Measurements from ENCODE around the gene MACROD2.

Gene MACROD2

DNA sequence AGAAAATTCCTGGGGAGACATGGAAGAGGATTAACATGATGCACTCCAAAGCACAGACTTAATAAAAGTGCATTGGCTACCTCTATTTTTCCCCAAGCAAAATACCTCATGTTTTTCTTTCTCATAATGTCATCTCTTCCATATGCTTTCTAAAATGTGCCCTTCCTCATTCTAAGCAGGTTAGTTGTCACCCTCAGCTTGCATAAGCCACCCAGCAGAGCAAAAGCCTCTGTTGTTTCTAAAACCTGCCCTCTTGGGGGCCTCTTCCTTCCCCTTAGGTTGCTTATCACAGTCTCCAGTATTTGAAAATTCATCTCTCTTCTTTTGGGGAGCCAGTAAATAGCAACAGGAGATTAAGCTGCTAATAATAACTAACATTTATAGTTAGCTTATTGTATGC is 525.7 kb downstream of the MACROD2 start:
- no peak for DNase-seq (ENCODE audit: low read depth)
- TF ChIP-seq, protein P1, sequence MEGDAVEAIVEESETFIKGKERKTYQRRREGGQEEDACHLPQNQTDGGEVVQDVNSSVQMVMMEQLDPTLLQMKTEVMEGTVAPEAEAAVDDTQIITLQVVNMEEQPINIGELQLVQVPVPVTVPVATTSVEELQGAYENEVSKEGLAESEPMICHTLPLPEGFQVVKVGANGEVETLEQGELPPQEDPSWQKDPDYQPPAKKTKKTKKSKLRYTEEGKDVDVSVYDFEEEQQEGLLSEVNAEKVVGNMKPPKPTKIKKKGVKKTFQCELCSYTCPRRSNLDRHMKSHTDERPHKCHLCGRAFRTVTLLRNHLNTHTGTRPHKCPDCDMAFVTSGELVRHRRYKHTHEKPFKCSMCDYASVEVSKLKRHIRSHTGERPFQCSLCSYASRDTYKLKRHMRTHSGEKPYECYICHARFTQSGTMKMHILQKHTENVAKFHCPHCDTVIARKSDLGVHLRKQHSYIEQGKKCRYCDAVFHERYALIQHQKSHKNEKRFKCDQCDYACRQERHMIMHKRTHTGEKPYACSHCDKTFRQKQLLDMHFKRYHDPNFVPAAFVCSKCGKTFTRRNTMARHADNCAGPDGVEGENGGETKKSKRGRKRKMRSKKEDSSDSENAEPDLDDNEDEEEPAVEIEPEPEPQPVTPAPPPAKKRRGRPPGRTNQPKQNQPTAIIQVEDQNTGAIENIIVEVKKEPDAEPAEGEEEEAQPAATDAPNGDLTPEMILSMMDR (conservative IDR thresholded peaks at IDR 0.05; ENCODE audit: control insufficient read depth, insufficient read depth, low read depth, low read length), result no peak
- H3K4me3 ChIP-seq (ENCODE audit: control insufficient read depth, low read depth, low read length), result no peak overlapping the region

DNA sequence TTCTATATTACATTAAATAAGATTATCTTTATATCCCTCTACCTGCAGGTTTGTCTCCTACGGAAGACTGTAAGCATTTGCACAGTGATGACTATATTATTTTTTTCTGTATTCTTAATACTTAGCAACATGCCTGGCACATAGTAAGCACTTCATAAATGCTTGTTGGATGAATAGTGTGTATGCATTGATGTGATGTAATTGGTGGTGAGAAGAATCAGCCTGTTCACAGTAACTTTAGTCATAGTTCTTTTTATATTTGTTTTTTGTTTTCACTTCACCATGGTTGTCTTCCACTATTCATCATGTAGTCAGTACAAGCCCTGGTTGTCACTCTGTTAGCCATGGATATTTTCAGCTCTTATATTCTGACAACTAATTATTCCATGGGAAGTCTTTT is 526.1 kb downstream of the MACROD2 start:
- DNase-seq (ENCODE audit: low read depth), result peak; percentile 29
- H3K4me3 ChIP-seq (ENCODE audit: control insufficient read depth, low read depth, low read length), result no peak overlapping the region
- TF ChIP-seq, protein P1 (conservative IDR thresholded peaks at IDR 0.05; ENCODE audit: control insufficient read depth, insufficient read depth, low read depth, low read length), result no peak

DNA sequence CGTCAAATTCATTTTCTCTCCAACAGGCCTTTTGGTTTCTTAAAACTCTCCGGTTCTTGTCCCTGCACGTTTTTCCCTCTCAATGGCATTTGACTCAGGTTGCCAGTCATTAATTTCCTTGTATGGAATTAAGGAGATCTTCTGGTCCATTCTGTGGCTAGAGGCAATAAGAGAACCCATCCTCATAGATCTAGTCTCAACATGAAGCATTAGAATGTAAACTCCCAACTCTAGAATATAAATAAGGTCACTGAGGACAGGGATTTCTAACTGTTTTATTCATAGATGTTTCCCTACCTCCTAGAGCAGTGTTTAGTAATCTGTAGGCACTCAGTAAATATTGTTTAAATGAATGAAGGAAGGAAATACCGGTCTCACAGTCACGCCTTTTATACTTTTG is 527.3 kb downstream of the MACROD2 start:
- DNase-seq (ENCODE audit: low read depth), result no peak
- H3K4me3 ChIP-seq (ENCODE audit: control insufficient read depth, low read depth, low read length), result no peak overlapping the region
- TF ChIP-seq, protein P1 (conservative IDR thresholded peaks at IDR 0.05; ENCODE audit: control insufficient read depth, insufficient read depth, low read depth, low read length), result no peak

DNA sequence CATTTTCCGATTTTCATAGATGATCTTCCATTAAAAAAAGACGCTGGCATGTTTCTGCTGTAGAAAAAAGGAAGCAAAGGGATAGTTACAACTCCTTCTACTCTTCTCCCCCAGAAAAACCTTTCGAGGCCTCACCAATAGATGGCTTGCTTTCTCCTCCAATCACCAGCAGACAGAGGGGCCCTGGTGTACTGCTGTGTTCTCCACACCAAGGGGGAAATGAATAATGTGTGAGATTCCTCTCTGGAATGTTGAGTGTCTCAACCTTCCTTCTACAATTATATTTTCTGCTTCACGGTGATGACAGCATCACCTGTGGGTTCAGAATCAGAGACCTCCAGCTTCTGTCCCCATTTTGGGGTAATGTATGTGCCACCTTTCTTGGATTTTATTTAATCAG is 527.8 kb downstream of the MACROD2 start:
- TF ChIP-seq, protein P1 (conservative IDR thresholded peaks at IDR 0.05; ENCODE audit: control insufficient read depth, insufficient read depth, low read depth, low read length), result no peak
- no peak for DNase-seq (ENCODE audit: low read depth)
- no peak overlapping the region for H3K4me3 ChIP-seq (ENCODE audit: control insufficient read depth, low read depth, low read length)

DNA sequence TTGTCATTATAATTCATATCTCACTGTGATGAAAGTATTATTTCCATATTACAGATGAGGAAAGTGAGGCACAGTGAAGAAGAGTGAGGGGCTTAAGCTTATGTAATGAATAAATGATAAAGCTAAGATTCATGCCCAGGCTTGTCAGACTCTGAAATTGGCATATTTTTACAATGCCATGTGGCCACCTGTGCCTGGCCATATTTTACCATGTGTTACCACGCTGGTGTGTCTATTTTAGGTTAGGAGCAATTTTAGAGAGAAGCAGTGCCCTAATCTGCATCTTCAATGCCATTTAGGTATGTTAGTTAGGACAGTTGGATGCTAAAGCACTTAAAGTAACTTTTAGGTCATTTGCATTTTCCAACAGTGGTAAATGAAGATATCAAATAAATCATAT is 530.1 kb downstream of the MACROD2 start:
- no peak for DNase-seq (ENCODE audit: low read depth)
- TF ChIP-seq, protein P1 (conservative IDR thresholded peaks at IDR 0.05; ENCODE audit: control insufficient read depth, insufficient read depth, low read depth, low read length), result no peak
- no peak overlapping the region for H3K4me3 ChIP-seq (ENCODE audit: control insufficient read depth, low read depth, low read length)

DNA sequence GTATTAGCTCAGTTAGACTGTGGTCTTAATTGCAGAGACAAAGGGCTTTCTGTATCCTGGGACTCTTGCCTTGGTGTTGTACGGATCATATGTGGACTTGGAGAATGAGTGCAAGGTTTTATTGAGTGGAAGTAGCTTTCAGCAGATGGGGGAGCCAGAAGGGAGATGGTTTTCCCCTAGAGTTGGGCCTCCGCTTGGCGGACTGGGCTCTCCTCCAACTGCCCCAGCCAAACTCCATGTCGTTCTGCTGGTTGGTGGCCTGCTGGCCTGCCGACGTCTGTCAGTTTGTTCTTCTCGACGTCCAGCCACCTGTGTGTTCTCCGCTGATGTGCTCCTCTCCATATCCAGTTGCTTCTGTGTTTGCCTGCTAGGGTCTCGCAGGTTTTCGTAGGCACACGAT is 531.6 kb downstream of the MACROD2 start:
- TF ChIP-seq, protein P1 (conservative IDR thresholded peaks at IDR 0.05; ENCODE audit: control insufficient read depth, insufficient read depth, low read depth, low read length), result no peak
- DNase-seq (ENCODE audit: low read depth), result no peak

DNA sequence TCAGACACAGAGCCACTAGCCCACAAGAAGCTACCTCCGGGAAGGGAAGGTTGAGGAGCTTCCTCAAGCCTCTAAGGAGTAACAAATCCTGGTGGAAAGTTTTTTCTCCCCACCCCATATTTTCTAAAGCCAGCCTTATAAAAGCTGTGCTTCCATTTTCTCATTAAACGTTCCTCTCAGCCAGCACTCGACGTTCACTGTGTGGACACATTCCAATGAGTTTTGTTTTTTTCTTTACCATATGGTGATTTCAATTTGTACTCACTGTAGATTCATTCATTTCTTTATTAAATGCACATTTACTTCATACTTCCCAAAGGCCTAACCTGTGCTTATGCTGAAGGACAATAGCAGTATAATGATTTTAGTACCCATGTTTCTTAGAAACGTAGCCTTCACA is 536.5 kb downstream of the MACROD2 start:
- no peak overlapping the region for H3K4me3 ChIP-seq (ENCODE audit: control insufficient read depth, low read depth, low read length)
- no peak for DNase-seq (ENCODE audit: low read depth)
- TF ChIP-seq, protein P1 (conservative IDR thresholded peaks at IDR 0.05; ENCODE audit: control insufficient read depth, insufficient read depth, low read depth, low read length), result no peak

More for the DNA sequence above, 531.6 kb downstream of the MACROD2 start:
- H3K4me3 ChIP-seq (ENCODE audit: control insufficient read depth, low read depth, low read length), result no peak overlapping the region
